ENCODE measurements around the gene COL5A1.

The COL5A1 gene

GRCh38 chr9:134826336-134827285 is 185.0 kb downstream of the COL5A1 start:
- no peak for DNase-seq

- DNase-seq, result no peak
Measured at GRCh38 chr9:134827559-134827958, 186.0 kb downstream of the COL5A1 start.

GRCh38 chr9:134827993-134828392 is 186.4 kb downstream of the COL5A1 start:
- DNase-seq, result no peak

GRCh38 chr9:134828892-134829291 is 187.3 kb downstream of the COL5A1 start:
- no peak for DNase-seq

- no peak for DNase-seq
Measured at GRCh38 chr9:134829356-134829937, 187.8 kb downstream of the COL5A1 start.

- no peak for DNase-seq
Measured at GRCh38 chr9:134830126-134830525, 188.5 kb downstream of the COL5A1 start.

- no peak for DNase-seq
Measured at GRCh38 chr9:134830926-134831720, 189.5 kb downstream of the COL5A1 start.

- no peak for DNase-seq
Measured at GRCh38 chr9:134832471-134832870, 190.9 kb downstream of the COL5A1 start.

GRCh38 chr9:134833294-134833880 is 191.8 kb downstream of the COL5A1 start:
- DNase-seq, result no peak

- DNase-seq, result no peak
Measured at GRCh38 chr9:134834217-134834956, 192.8 kb downstream of the COL5A1 start.

- no peak for DNase-seq
Measured at GRCh38 chr9:134834957-134835419, 193.4 kb downstream of the COL5A1 start.

- no peak for DNase-seq
Measured at GRCh38 chr9:134835448-134835847, 193.8 kb downstream of the COL5A1 start.

GRCh38 chr9:134835987-134836386 is 194.4 kb downstream of the COL5A1 start:
- DNase-seq, result no peak

GRCh38 chr9:134836406-134836970 is 194.9 kb downstream of the COL5A1 start:
- DNase-seq, result no peak

GRCh38 chr9:134837529-134837928 is 195.9 kb downstream of the COL5A1 start:
- no peak for DNase-seq

- no peak for DNase-seq
Measured at GRCh38 chr9:134838651-134839454, 197.2 kb downstream of the COL5A1 start.

- no peak for DNase-seq
Measured at GRCh38 chr9:134839455-134840125, 198.0 kb downstream of the COL5A1 start.

GRCh38 chr9:134840511-134840910 is 198.9 kb downstream of the COL5A1 start:
- no peak for DNase-seq

GRCh38 chr9:134841180-134841904 is 199.7 kb downstream of the COL5A1 start:
- no peak for DNase-seq

GRCh38 chr9:134842321-134842720 is 200.7 kb downstream of the COL5A1 start:
- no peak for DNase-seq
